ENCODE measurements around the gene EPS8. TPM values are rescaled to one million over a fixed set of nuclear protein-coding genes. Genes with fewer than 3 reads are reported as not detected.

The EPS8 gene
- total and polyA plus RNA-seq, 7 donors = 7.9 to 16.9 (median 12.9) TPM

DNA sequence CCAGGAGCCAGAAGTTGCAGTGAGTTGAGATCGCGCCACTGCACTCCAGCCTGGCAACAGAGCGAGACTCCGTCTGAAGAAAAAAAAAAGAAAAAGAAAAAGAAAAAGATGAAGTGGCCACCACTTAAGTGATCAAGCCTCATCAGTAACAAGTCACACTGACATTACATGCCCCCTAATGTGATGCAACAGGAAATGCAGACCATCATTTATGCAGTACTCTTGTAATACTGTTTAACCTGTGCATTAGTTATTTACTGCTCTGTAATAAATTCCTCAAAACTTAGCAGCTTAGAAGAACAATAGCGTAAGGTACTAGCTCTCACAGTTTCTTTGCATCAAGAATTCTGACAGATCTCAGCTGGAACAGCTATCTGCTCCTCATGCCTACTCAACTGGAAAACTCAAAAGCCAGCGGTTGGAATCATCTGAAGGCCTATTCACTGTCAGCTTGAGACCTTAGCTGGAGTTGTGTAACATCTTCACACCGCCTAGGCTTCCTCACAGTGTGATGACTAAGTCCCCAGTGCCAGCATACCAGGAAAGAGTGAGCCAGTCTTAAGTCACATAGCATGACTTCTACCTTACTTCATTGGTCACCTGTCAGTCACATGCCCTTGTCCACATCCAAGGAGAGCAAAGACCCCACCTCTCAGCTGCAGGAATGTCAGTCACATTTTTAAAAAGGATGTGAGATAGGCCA lies 31.5 kb downstream of the EPS8 start:
- no peaks in the 10 kb centered on the region for H3K27me3 ChIP-seq (ENCODE audit: insufficient read depth in 3 of 3, low read length in 2 of 3)
- H3K4me3 ChIP-seq = no peak overlapping the region
- no peaks in the 10 kb centered on the region for H3K36me3 ChIP-seq (ENCODE audit: insufficient read depth in 1 of 2, low read depth in 1 of 2)
- TF ChIP-seq CTCF (IDR thresholded peaks at IDR 0.05) = no peak
- DNase-seq (no peak), ATAC-seq (peak in 1 of 4 donors; percentile 55)
- WGBS, 3 donors = 94 to 96% (median 94%) methylated on average over 7 of the region's 7 CpGs
- no peaks in the 10 kb centered on the region for H3K4me1 ChIP-seq
- no peaks in the 10 kb centered on the region for H3K9me3 ChIP-seq
- H3K27ac ChIP-seq = no peak overlapping the region
- intact Hi-C loops (cut with DNase I) = no loop called here

- Histone ChIP-seq H3K4me1 (no peaks in the 10 kb centered on the region), H3K9me3 (no peaks in the 10 kb centered on the region), H3K36me3 (ENCODE audit: insufficient read depth in 1 of 2, low read depth in 1 of 2) (no peaks in the 10 kb centered on the region), H3K4me3 (no peak overlapping the region), H3K27ac (no peak overlapping the region), H3K27me3 (ENCODE audit: insufficient read depth in 3 of 3, low read length in 2 of 3) (no peaks in the 10 kb centered on the region)
- DNase-seq = no peak
- WGBS, 3 donors = 71 to 85% (median 84%) methylated on average over 1 of the region's 1 CpG
- no peak for ATAC-seq
- TF ChIP-seq CTCF (IDR thresholded peaks at IDR 0.05) = no peak
- intact Hi-C loops (cut with DNase I) = no loop called here
Measured at GRCh38 chr12:15756822-15757221, 32.4 kb downstream of the EPS8 start.

- H3K36me3 ChIP-seq (ENCODE audit: insufficient read depth in 1 of 2, low read depth in 1 of 2) = no peaks in the 10 kb centered on the region
- no peak overlapping the region for H3K27ac ChIP-seq
- ATAC-seq = no peak
- no peaks in the 10 kb centered on the region for H3K4me1 ChIP-seq
- no peak overlapping the region for H3K4me3 ChIP-seq
- TF ChIP-seq CTCF (IDR thresholded peaks at IDR 0.05) = no peak
- no peak for DNase-seq
- intact Hi-C loops (cut with DNase I) = no loop called here
- H3K9me3 ChIP-seq = no peaks in the 10 kb centered on the region
- WGBS, 3 donors = 57 to 70% (median 67%) methylated on average over 2 of the region's 2 CpGs
- no peaks in the 10 kb centered on the region for H3K27me3 ChIP-seq (ENCODE audit: insufficient read depth in 3 of 3, low read length in 2 of 3)
Measured at GRCh38 chr12:15754233-15754632, 35.0 kb downstream of the EPS8 start.

GRCh38 chr12:15752785-15753184 lies 36.4 kb downstream of the EPS8 start:
- no peak for ATAC-seq
- H3K4me1 ChIP-seq = no peaks in the 10 kb centered on the region
- H3K27ac ChIP-seq = no peak overlapping the region

More at GRCh38 chr12:15752785-15753184, 36.4 kb downstream of the EPS8 start:
- no peak for DNase-seq
- no peak for TF ChIP-seq CTCF (IDR thresholded peaks at IDR 0.05)
- no peak overlapping the region for H3K4me3 ChIP-seq
- H3K9me3 ChIP-seq = no peaks in the 10 kb centered on the region
- no peaks in the 10 kb centered on the region for H3K36me3 ChIP-seq (ENCODE audit: insufficient read depth in 1 of 2, low read depth in 1 of 2)
- no peaks in the 10 kb centered on the region for H3K27me3 ChIP-seq (ENCODE audit: insufficient read depth in 3 of 3, low read length in 2 of 3)
- intact Hi-C loops (cut with DNase I) = no loop called here
